HG02852 (cell line): ENCODE results near the gene TRMT10A.
"Not testable (repeated sequence)": the region's sequence is repeated elsewhere in the genome, so short reads cannot be mapped to it uniquely, and the experiment has no call there.

ENCODE experiments used
- ATAC-seq: cut with Tn5 transposase; IDR thresholded peaks from one replicate; pipeline ENCODE4 v1.9.1; 2021; ENCODE audit warnings: mild to moderate bottlenecking, moderate library complexity; ENCODE audit not compliant: unreplicated experiment

Gene TRMT10A

GRCh38 chr4:99564921-99565320, 1.1 kb upstream of the TRMT10A start:
- no peak for ATAC-seq

GRCh38 chr4:99552872-99553271, 11.0 kb downstream of the TRMT10A start:
- ATAC-seq: no peak

- no peak for ATAC-seq
Observed at GRCh38 chr4:99540277-99540939, 23.4 kb downstream of the TRMT10A start.

- ATAC-seq: no peak
Observed at GRCh38 chr4:99537674-99538073, 26.2 kb downstream of the TRMT10A start.

GRCh38 chr4:99536848-99537247, 27.0 kb downstream of the TRMT10A start:
- no peak for ATAC-seq

GRCh38 chr4:99536271-99536670, 27.6 kb downstream of the TRMT10A start:
- no peak for ATAC-seq

- ATAC-seq: not testable (repeated sequence)
Observed at GRCh38 chr4:99534699-99535098, 29.1 kb downstream of the TRMT10A start.

- ATAC-seq: no peak
Observed at GRCh38 chr4:99529956-99530355, 33.9 kb downstream of the TRMT10A start.

GRCh38 chr4:99529228-99529627, 34.6 kb downstream of the TRMT10A start:
- no peak for ATAC-seq

GRCh38 chr4:99518601-99519295, 45.1 kb downstream of the TRMT10A start:
- ATAC-seq: no peak

GRCh38 chr4:99510721-99511120, 53.1 kb downstream of the TRMT10A start, which contains the start of gene C4orf17:
TSS of gene C4orf17 (plus strand) at chr4:99511021. CDS start at chr4:99513082, 2,061 bp downstream.
- no peak for ATAC-seq

GRCh38 chr4:99507762-99508161, 56.1 kb downstream of the TRMT10A start:
- no peak for ATAC-seq

- ATAC-seq: no peak
Observed at GRCh38 chr4:99507349-99507748, 56.5 kb downstream of the TRMT10A start.

- no peak for ATAC-seq
Observed at GRCh38 chr4:99506781-99507180, 57.1 kb downstream of the TRMT10A start.

- no peak for ATAC-seq
Observed at GRCh38 chr4:99504804-99505502, 58.9 kb downstream of the TRMT10A start.
